Measurements from ENCODE around the gene CTNNA2. TPM values are rescaled to one million over a fixed set of nuclear protein-coding genes. Genes with fewer than 3 reads are reported as not detected.

Gene CTNNA2
- total and polyA plus RNA-seq, 5 donors = 0.08 to 0.42 (median 0.11) TPM; not detected in 1

- Histone ChIP-seq H3K9me3 (ENCODE audit: control insufficient read depth, low read length) (no peaks in the 10 kb centered on the region), H3K27ac (ENCODE audit: low read length) (no peak overlapping the region), H3K4me3 (ENCODE audit: low read length) (no peak overlapping the region), H3K27me3 (ENCODE audit: control insufficient read depth, insufficient read depth) (no peaks in the 10 kb centered on the region), H3K4me1 (ENCODE audit: control insufficient read depth, insufficient read depth, low read length) (no peaks in the 10 kb centered on the region)
- WGBS = 92% methylated on average over 3 of the region's 3 CpGs
- DNase-seq = no peak
- intact Hi-C loops (cut with DNase I) = no loop called here
- ATAC-seq = no peak
Observed at GRCh38 chr2:80413136-80413535, 900.3 kb downstream of the CTNNA2 start.

GRCh38 chr2:80417737-80418136 is 904.9 kb downstream of the CTNNA2 start:
- peaks cover 2% of the 10 kb centered on the region for H3K4me1 ChIP-seq (ENCODE audit: control insufficient read depth, insufficient read depth, low read length)
- DNase-seq = no peak
- no peak overlapping the region for H3K4me3 ChIP-seq (ENCODE audit: low read length)
- H3K27me3 ChIP-seq (ENCODE audit: control insufficient read depth, insufficient read depth) = no peaks in the 10 kb centered on the region
- no peaks in the 10 kb centered on the region for H3K9me3 ChIP-seq (ENCODE audit: control insufficient read depth, low read length)
- no peak for ATAC-seq
- intact Hi-C loops (cut with DNase I) = no loop called here
- WGBS = 95% methylated on average over 1 of the region's 1 CpG
- H3K27ac ChIP-seq (ENCODE audit: low read length) = no peak overlapping the region

GRCh38 chr2:80420530-80421208 is 907.8 kb downstream of the CTNNA2 start:
- WGBS = 64% methylated on average over 6 of the region's 6 CpGs
- Histone ChIP-seq H3K27ac (ENCODE audit: low read length) (no peak overlapping the region), H3K4me1 (ENCODE audit: control insufficient read depth, insufficient read depth, low read length) (peaks cover 2% of the 10 kb centered on the region), H3K4me3 (ENCODE audit: low read length) (no peak overlapping the region), H3K27me3 (ENCODE audit: control insufficient read depth, insufficient read depth) (no peaks in the 10 kb centered on the region), H3K9me3 (ENCODE audit: control insufficient read depth, low read length) (no peaks in the 10 kb centered on the region)
- DNase-seq = no peak
- intact Hi-C loops (cut with DNase I) = no loop called here
- ATAC-seq = no peak

GRCh38 chr2:80429251-80429650 is 916.4 kb downstream of the CTNNA2 start:
- DNase-seq (peak in 1 of 3 donors; percentile 22), ATAC-seq (no peak)
- WGBS = 77% methylated on average over 2 of the region's 2 CpGs
- H3K4me3 ChIP-seq (ENCODE audit: low read length) = no peak overlapping the region
- intact Hi-C loops (cut with DNase I) = no loop called here
- no peaks in the 10 kb centered on the region for H3K9me3 ChIP-seq (ENCODE audit: control insufficient read depth, low read length)
- no peak overlapping the region for H3K27ac ChIP-seq (ENCODE audit: low read length)
- no peaks in the 10 kb centered on the region for H3K4me1 ChIP-seq (ENCODE audit: control insufficient read depth, insufficient read depth, low read length)
- no peaks in the 10 kb centered on the region for H3K27me3 ChIP-seq (ENCODE audit: control insufficient read depth, insufficient read depth)

GRCh38 chr2:80437959-80438358 is 925.1 kb downstream of the CTNNA2 start:
- no peak for ATAC-seq
- intact Hi-C loops (cut with DNase I) = no loop called here
- no peak for DNase-seq
- no peak overlapping the region for H3K4me3 ChIP-seq (ENCODE audit: low read length)
- H3K4me1 ChIP-seq (ENCODE audit: control insufficient read depth, insufficient read depth, low read length) = peaks cover 1% of the 10 kb centered on the region
- no peaks in the 10 kb centered on the region for H3K9me3 ChIP-seq (ENCODE audit: control insufficient read depth, low read length)
- no peak overlapping the region for H3K27ac ChIP-seq (ENCODE audit: low read length)
- 89% methylated on average over 5 of the region's 5 CpGs for WGBS
- no peaks in the 10 kb centered on the region for H3K27me3 ChIP-seq (ENCODE audit: control insufficient read depth, insufficient read depth)

GRCh38 chr2:80438686-80439085 is 925.8 kb downstream of the CTNNA2 start:
- H3K4me3 ChIP-seq (ENCODE audit: low read length) = no peak overlapping the region
- H3K27me3 ChIP-seq (ENCODE audit: control insufficient read depth, insufficient read depth) = no peaks in the 10 kb centered on the region
- no peaks in the 10 kb centered on the region for H3K9me3 ChIP-seq (ENCODE audit: control insufficient read depth, low read length)
- no peak overlapping the region for H3K27ac ChIP-seq (ENCODE audit: low read length)
- no peak for ATAC-seq
- H3K4me1 ChIP-seq (ENCODE audit: control insufficient read depth, insufficient read depth, low read length) = peaks cover 1% of the 10 kb centered on the region
- DNase-seq = no peak
- intact Hi-C loops (cut with DNase I) = no loop called here
- WGBS = 68% methylated on average over 2 of the region's 2 CpGs

- intact Hi-C loops (cut with DNase I) = no loop called here
Observed at GRCh38 chr2:80454628-80455027, 941.8 kb downstream of the CTNNA2 start.

GRCh38 chr2:80459028-80459427 is 946.2 kb downstream of the CTNNA2 start:
- 93% methylated on average over 5 of the region's 5 CpGs for WGBS
- H3K9me3 ChIP-seq (ENCODE audit: control insufficient read depth, low read length) = no peaks in the 10 kb centered on the region
- H3K27me3 ChIP-seq (ENCODE audit: control insufficient read depth, insufficient read depth) = no peaks in the 10 kb centered on the region
- ATAC-seq = no peak
- no peak for DNase-seq
- H3K27ac ChIP-seq (ENCODE audit: low read length) = no peak overlapping the region
- H3K4me3 ChIP-seq (ENCODE audit: low read length) = no peak overlapping the region
- H3K4me1 ChIP-seq (ENCODE audit: control insufficient read depth, insufficient read depth, low read length) = no peaks in the 10 kb centered on the region
- intact Hi-C loops (cut with DNase I) = no loop called here

More at GRCh38 chr2:80454628-80455027, 941.8 kb downstream of the CTNNA2 start:
- Histone ChIP-seq H3K27ac (ENCODE audit: low read length) (no peak overlapping the region), H3K4me1 (ENCODE audit: control insufficient read depth, insufficient read depth, low read length) (no peaks in the 10 kb centered on the region), H3K27me3 (ENCODE audit: control insufficient read depth, insufficient read depth) (no peaks in the 10 kb centered on the region), H3K9me3 (ENCODE audit: control insufficient read depth, low read length) (no peaks in the 10 kb centered on the region), H3K4me3 (ENCODE audit: low read length) (no peak overlapping the region)
- DNase-seq (peak; percentile 42 to 71 (median 54)), ATAC-seq (peak; percentile 52 to 68)
- WGBS = 49% methylated on average over 7 of the region's 7 CpGs

GRCh38 chr2:80461505-80462197 is 948.8 kb downstream of the CTNNA2 start:
- no peak for ATAC-seq
- intact Hi-C loops (cut with DNase I) = no loop called here
- DNase-seq = no peak

GRCh38 chr2:80462654-80463053 is 949.8 kb downstream of the CTNNA2 start:
- ATAC-seq (no peak), DNase-seq (no peak)
- intact Hi-C loops (cut with DNase I) = no loop called here
- no peak overlapping the region for H3K27ac ChIP-seq (ENCODE audit: low read length)
- WGBS = 78% methylated on average over 8 of the region's 8 CpGs
- H3K9me3 ChIP-seq (ENCODE audit: control insufficient read depth, low read length) = no peaks in the 10 kb centered on the region
- no peak overlapping the region for H3K4me3 ChIP-seq (ENCODE audit: low read length)
- H3K4me1 ChIP-seq (ENCODE audit: control insufficient read depth, insufficient read depth, low read length) = no peaks in the 10 kb centered on the region
- no peaks in the 10 kb centered on the region for H3K27me3 ChIP-seq (ENCODE audit: control insufficient read depth, insufficient read depth)

More at GRCh38 chr2:80461505-80462197, 948.8 kb downstream of the CTNNA2 start:
- Histone ChIP-seq H3K9me3 (ENCODE audit: control insufficient read depth, low read length) (no peaks in the 10 kb centered on the region), H3K27ac (ENCODE audit: low read length) (no peak overlapping the region), H3K4me3 (ENCODE audit: low read length) (no peak overlapping the region), H3K27me3 (ENCODE audit: control insufficient read depth, insufficient read depth) (no peaks in the 10 kb centered on the region), H3K4me1 (ENCODE audit: control insufficient read depth, insufficient read depth, low read length) (no peaks in the 10 kb centered on the region)
- WGBS = 74% methylated on average over 3 of the region's 3 CpGs

GRCh38 chr2:80464275-80464674 is 951.4 kb downstream of the CTNNA2 start:
- H3K4me1 ChIP-seq (ENCODE audit: control insufficient read depth, insufficient read depth, low read length) = no peaks in the 10 kb centered on the region
- no peaks in the 10 kb centered on the region for H3K9me3 ChIP-seq (ENCODE audit: control insufficient read depth, low read length)
- no peak overlapping the region for H3K27ac ChIP-seq (ENCODE audit: low read length)
- intact Hi-C loops (cut with DNase I) = no loop called here
- DNase-seq (no peak), ATAC-seq (no peak)
- WGBS = 90% methylated on average over 1 of the region's 1 CpG
- H3K27me3 ChIP-seq (ENCODE audit: control insufficient read depth, insufficient read depth) = no peaks in the 10 kb centered on the region
- no peak overlapping the region for H3K4me3 ChIP-seq (ENCODE audit: low read length)
